Thyroid gland (tissue), 4 donors: Measurements from ENCODE around the gene TMEM266. TPM values are rescaled to one million over a fixed set of nuclear protein-coding genes. Genes with fewer than 3 reads are reported as not detected.

ENCODE experiments used
- DNase-seq, 2 donors: peaks; one replicate each; pipeline ENCODE4 v3.0.0-alpha.2; 2019
- H3K27ac ChIP-seq, 3 donors: fragments of 200-600 bp; sonication (generic); 1 replicate in 2 of 3; 2 replicates in 1 of 3; pipeline ENCODE4 v1.5.1; 2016 to 2019; ENCODE audit warnings: mild to moderate bottlenecking in 1 of 3, moderate library complexity in 1 of 3
- H3K27me3 ChIP-seq: fragments of 200-600 bp; sonication (generic); one replicate; pipeline ENCODE4 v1.5.1; 2019
- H3K36me3 ChIP-seq, 2 donors: fragments of 200-600 bp; sonication (generic); one replicate each; pipeline ENCODE4 v1.5.1; 2016 to 2019
- H3K4me1 ChIP-seq, 2 donors: fragments of 200-600 bp; sonication (generic); one replicate each; pipeline ENCODE4 v1.5.1; 2017 to 2019
- H3K4me3 ChIP-seq, 3 donors: fragments of 200-600 bp; sonication (generic); replicated peaks in 1 of 3; 1 replicate in 2 of 3; 2 replicates in 1 of 3; pipeline ENCODE4 v1.5.1; 2016; ENCODE audit warnings: mild to moderate bottlenecking in 1 of 3
- H3K9me3 ChIP-seq: fragments of 200-600 bp; sonication (generic); one replicate; pipeline ENCODE4 v1.5.1; 2017
- POLR2A ChIP-seq, 2 donors: fragments of 450-650 bp; IDR thresholded peaks; one replicate each; pipeline ENCODE4 v1.6.1; 2017; ENCODE audit warnings: antibody characterized with exemption in 2 of 2, mild to moderate bottlenecking in 2 of 2, moderate library complexity in 1 of 2
- whole genome bisulfite sequencing, 2 donors: methylation state at CpG; one replicate each; pipeline ENCODE4 v1.1.5; 2017; 5-methylcytosine and 5-hydroxymethylcytosine counted together
- intact Hi-C: fragments of 100-400 bp; cut with DNase I; formaldehyde crosslinking; loops from one replicate; pipeline ENCODE4 v1.15.1; 2023
- total RNA-seq, 4 donors: library from RNA; depleted of rRNA; stranded (reverse); fragments of >200 nt; gene quantifications; one replicate each; pipeline ENCODE4 v1.2.3, GENCODE V29; 2016
- TF ChIP-seq, protein P1 (sequence below), 6 experiments: fragments of 200-600 bp in 3 of 6; fragments of 450-650 bp in 3 of 6; sonication (generic) in 3 of 6; IDR thresholded peaks; one replicate each; pipeline ENCODE4 v1.5.1; 2016 to 2019; ENCODE audit warnings: antibody characterized with exemption in 6 of 6, mild to moderate bottlenecking in 2 of 6, inconsistent platforms in 1 of 6, moderate library complexity in 1 of 6

TMEM266 gene
- total RNA-seq, 4 donors from 2014 or later = not detected

DNA sequence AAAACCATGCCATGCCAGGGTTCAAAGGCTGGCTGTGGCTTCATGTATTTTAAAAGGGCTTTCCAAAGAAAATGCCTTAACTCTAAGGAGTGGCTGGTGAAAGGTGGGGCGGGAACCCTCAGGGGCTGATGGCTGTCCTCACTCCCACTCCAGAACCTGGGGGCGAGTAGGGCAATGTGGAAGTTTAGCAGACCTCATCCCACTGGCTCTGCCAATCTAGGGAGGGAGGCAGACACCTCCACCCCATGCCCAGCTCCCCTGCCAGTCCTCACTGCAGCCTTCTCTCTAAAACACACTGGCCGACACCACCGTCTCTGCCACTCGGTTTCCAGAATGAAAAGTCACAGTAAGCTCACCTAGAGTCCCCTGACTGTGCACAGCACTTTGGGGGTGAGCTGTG, 99.5 kb downstream of the TMEM266 start:
- H3K4me1 ChIP-seq = no peaks in the 10 kb centered on the region
- intact Hi-C loops = no loop called here
- no peak overlapping the region for H3K4me3 ChIP-seq
- WGBS, 2 donors = 92 to 96% methylated on average over 5 of the region's 5 CpGs
- no peak for DNase-seq
- no peaks in the 10 kb centered on the region for H3K9me3 ChIP-seq
- H3K27ac ChIP-seq = no peak overlapping the region
- H3K36me3 ChIP-seq = no peaks in the 10 kb centered on the region
- H3K27me3 ChIP-seq = no peaks in the 10 kb centered on the region
- TF ChIP-seq, protein P1, sequence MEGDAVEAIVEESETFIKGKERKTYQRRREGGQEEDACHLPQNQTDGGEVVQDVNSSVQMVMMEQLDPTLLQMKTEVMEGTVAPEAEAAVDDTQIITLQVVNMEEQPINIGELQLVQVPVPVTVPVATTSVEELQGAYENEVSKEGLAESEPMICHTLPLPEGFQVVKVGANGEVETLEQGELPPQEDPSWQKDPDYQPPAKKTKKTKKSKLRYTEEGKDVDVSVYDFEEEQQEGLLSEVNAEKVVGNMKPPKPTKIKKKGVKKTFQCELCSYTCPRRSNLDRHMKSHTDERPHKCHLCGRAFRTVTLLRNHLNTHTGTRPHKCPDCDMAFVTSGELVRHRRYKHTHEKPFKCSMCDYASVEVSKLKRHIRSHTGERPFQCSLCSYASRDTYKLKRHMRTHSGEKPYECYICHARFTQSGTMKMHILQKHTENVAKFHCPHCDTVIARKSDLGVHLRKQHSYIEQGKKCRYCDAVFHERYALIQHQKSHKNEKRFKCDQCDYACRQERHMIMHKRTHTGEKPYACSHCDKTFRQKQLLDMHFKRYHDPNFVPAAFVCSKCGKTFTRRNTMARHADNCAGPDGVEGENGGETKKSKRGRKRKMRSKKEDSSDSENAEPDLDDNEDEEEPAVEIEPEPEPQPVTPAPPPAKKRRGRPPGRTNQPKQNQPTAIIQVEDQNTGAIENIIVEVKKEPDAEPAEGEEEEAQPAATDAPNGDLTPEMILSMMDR (IDR thresholded peaks at IDR 0.05) = no peak
- TF ChIP-seq POLR2A (IDR thresholded peaks at IDR 0.05) = no peak

DNA sequence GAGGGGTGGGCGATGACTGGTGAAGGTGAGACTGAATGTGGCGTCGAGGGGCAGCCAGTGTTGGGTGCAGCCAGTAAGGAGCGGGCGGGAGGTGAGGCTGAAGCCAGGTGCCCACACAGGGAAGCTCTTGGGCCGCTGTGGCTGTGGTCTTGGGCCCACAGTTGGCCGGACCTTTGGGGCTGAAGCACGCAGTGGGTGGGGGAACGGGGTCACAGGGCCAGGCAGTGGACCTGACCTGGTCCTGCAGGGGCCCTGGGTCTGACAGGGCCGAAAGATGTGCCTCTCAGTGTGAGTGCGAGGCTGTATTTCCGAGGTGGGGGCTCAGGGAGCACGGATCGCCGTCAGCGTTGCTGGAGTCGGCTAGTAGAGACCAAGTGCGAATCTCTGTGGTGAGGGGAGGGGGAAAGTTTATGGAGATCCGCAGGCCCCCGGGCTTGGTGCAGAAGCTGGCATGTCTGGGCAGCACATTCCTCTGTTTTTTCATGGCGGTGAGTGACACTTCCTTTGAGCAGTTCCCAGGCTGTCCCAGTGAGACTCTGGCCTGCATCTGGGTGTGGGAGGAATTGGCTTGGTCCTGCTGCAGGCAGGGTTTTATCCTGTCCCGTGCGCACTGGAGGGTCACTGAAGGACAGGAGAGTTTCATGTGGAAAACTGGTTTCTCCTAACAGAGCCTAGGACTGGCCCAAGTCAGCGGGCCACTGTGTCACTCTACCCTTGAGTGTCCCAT, 100.8 kb downstream of the TMEM266 start:
- H3K4me3 ChIP-seq = no peak overlapping the region
- no peaks in the 10 kb centered on the region for H3K9me3 ChIP-seq
- H3K4me1 ChIP-seq = no peaks in the 10 kb centered on the region
- H3K36me3 ChIP-seq = no peaks in the 10 kb centered on the region
- intact Hi-C loops = no loop called here
- no peaks in the 10 kb centered on the region for H3K27me3 ChIP-seq
- 86 to 91% methylated on average over 23 to 24 of the region's 24 CpGs for WGBS, 2 donors
- no peak for DNase-seq
- no peak overlapping the region for H3K27ac ChIP-seq
- TF ChIP-seq, protein P1 (IDR thresholded peaks at IDR 0.05) = no peak
- TF ChIP-seq POLR2A (IDR thresholded peaks at IDR 0.05) = no peak

DNA sequence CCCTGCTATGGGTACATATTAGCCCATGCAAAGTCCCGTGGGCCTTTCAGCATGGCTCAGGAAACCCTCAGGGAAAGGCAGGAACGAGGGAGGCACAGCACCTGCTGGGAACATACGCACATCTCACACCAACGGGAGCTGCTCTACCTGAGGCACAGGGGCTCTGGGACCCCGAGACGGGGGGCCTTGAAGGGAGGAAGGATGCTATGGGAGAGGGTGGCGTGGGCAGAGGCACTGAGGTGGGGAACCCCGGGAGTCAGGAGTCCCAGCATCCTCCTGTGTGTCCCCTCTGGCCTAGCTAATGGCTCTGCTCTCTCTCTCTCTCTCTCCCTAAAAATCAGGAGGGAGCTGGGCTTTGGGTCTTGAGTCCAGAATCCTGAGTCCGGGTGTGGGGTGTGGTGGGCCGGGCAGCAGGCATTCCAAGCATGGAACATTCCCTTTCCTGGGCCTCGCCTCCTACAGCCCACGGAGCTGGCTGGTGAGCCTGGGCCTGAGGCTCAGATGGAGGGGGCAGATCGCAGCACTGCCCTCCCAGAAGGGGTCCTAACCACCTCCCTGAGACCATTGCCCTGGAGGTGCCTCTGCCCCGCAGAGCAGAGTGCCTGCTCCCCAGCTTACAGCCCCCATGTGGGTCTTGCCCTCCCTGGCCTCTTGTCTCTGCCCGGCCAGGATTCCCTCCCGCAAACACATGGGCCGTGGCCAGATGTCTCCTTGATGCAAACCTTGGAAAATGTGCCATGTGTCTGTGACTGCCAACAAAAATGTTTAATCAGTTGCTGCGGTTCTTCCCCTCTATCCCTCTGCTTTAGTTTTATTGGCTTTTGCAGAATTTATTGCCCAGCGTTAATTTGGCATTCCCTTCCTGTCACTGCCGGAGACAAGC, 101.6 kb downstream of the TMEM266 start:
- Histone ChIP-seq H3K27ac (no peak overlapping the region), H3K4me3 (no peak overlapping the region), H3K36me3 (no peaks in the 10 kb centered on the region), H3K4me1 (no peaks in the 10 kb centered on the region), H3K27me3 (no peaks in the 10 kb centered on the region), H3K9me3 (no peaks in the 10 kb centered on the region)
- WGBS, 2 donors = 78 to 85% methylated on average over 14 to 17 of the region's 20 CpGs
- no peak for DNase-seq
- TF ChIP-seq, protein P1 (IDR thresholded peaks at IDR 0.05) = no peak
- no peak for TF ChIP-seq POLR2A (IDR thresholded peaks at IDR 0.05)
- intact Hi-C loops = no loop called here

DNA sequence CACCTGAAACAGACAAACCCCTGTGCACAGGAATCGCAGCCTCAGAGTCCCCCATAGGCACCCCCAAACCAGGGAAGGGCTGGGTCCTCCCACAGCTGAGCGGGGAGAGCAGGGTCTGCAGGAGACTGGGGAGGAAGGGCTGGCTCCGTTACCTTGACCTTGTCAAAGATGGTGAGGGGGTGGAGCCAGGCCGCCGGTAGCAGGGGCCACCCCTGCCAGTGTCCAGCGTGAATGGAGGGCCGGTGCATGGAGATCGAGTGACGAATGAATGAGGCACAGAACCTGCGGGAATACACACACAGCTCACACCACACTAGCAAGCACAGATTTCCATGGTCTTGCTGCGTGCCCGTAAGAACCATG, 102.2 kb downstream of the TMEM266 start:
- TF ChIP-seq, protein P1 (IDR thresholded peaks at IDR 0.05) = no peak
- no peak for TF ChIP-seq POLR2A (IDR thresholded peaks at IDR 0.05)
- no peak overlapping the region for H3K4me3 ChIP-seq
- WGBS, 2 donors = 81 to 87% methylated on average over 11 of the region's 12 CpGs
- no peaks in the 10 kb centered on the region for H3K9me3 ChIP-seq
- no peak overlapping the region for H3K27ac ChIP-seq
- intact Hi-C loops = no loop called here
- H3K27me3 ChIP-seq = no peaks in the 10 kb centered on the region
- DNase-seq = no peak
- no peaks in the 10 kb centered on the region for H3K36me3 ChIP-seq
- no peaks in the 10 kb centered on the region for H3K4me1 ChIP-seq
